HG02623 (cell line): ENCODE measurements around the gene DHX35.
"Not testable (repeated sequence)": the region's sequence is repeated elsewhere in the genome, so short reads cannot be mapped to it uniquely, and the experiment has no call there.

Source experiments
- ATAC-seq: cut with Tn5 transposase; IDR thresholded peaks from one replicate; pipeline ENCODE4 v1.9.1; 2021; ENCODE audit warnings: moderate library complexity; ENCODE audit not compliant: unreplicated experiment

DHX35 gene

DNA sequence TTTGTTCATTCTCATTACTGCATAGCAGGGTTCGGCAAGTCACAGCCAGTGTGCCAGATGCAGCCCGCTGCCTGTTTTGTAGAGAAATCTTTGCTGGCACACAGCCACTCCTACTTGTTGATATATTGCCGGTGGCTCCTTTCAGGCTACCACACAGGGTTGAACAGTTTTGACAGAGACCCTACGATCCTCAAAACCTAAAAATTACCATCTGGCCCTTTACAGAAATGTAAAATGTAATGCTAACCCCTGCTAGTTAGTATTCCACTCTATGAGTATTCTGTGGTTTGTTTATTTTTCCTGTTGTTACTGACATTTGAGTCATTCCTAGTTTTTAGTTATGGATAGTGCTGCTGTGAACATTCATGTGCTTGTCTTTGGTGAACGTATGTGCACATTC, 11.5 kb downstream of the DHX35 start:
- no peak for ATAC-seq

DNA sequence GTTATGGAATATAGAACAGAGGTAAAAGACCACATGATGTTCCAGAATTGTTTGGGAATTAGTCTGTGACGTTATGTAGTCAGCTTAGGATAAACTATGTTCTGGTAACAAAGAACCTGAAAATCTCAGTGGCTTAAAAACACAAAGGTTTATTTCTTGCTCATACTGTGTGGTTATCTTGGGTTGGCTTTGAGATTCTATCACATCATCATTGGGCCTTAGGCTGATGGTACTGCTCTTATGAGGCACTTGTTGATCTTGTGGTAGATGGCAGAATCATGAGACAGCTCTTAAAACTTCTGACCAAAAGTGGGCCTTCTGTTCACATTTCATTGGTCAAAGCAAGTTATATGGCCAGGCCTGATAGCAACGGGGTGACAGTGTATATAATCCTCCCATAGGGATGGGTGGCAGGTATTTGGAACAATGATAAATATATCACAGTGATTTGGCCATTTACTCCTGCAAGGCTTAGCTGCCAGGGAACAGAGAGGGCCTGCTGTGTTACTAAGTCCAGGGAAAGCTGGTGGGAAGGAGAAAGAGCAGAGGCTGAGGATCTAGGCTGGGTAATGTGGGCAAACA, 13.5 kb downstream of the DHX35 start:
- ATAC-seq, result no peak

DNA sequence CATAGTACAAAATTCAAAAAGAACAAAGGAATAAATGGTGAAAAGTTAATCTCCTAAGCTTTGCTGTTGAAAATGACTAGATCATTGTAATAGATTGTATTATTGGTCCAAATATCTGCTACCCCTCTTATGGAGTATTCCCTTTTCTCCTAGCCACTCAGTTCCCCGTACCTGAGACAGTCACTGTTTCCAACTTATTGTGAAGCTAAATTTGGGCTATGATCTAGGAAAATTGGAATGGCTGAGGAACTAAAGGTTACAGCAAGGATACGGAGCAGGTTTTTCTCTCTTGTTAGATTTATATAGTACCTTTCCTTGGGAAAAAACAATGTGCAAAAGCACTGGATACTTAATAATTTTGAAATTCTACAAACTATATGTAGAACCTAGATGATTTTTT, 17.3 kb downstream of the DHX35 start:
- ATAC-seq, result no peak

DNA sequence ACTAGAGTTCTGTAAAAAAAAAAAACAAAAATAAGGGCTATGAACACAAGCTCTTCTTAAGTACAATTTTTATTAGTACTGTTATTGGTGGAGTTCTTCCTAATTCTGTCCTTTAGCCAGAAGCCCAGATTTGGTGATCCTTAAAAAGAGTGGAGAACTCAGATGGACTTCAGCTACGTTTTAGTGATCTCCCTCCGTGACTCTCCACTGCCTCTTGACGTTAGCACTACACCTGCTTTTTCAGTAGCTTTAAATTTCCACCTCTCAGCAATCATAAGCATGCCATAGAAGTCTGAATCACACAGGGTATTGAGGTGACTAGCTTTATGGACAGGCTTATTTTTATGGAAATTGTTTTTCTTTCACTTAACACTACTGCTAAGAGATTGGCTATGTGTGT, 17.7 kb downstream of the DHX35 start:
- ATAC-seq, result no peak

DNA sequence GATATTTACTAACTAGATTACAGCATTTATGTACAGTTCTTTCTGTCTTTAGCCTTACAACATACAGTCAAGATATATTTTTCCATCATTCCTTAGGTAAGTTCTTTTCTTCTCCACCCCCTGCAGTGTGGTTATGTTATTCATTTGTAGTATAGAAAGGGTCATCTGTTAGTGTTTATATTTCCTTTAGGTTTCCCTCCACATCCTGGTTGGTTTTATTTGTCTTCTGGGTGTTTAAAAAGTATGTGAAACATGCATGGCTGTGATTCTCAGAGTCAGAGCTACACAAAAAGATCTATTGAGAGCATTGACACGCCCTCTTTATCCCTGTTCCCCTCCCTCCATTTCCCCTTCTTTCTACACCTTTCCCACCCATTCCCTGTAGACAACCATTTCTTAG, 20.1 kb downstream of the DHX35 start:
- ATAC-seq, result no peak

DNA sequence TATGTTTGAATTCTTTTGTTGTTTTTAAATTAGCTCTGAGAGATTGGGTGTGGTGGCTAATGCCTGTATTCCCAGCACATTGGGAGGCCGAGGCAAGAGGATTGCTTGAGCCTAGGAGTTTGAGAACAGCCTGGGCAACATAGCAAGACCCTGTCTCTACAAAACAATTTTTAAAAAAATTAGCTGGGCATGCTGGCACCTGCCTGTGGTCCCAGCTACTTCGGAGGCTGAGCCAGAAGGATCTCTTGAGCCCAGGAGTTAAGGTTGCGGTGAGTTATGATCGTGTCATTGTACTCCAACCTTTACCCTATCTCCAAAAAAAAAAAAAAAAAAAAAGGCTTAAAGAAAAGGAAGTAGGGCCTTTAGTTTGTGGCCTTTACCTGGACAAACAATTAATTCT, 22.9 kb downstream of the DHX35 start:
- ATAC-seq, result no peak

DNA sequence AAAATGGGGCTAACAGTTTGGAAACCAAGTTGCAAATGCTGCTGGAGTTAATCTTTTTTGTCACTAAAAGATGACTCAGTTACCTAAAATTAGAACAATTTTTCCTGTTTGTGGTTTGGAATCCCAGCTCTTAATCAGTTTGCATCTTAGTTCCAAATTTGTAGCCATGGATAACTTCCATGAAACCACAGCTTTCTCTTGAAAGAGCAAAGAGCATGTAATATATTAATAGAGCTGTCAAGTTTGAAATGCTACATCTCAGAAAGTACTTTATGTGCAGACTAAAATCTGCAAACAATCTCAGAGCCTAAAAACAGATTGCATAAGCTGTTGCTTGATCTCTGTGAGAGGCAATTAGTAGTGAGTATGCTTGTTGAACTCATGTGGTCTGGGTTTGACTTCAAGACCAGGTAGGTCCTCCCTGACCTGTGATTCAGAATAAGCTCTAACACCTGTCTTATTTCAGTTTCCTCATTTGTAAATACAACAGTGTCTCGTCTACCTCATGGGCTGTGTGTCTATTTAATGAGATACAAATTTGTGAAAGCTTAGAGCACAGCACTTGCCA, 23.5 kb downstream of the DHX35 start:
- no peak for ATAC-seq

DNA sequence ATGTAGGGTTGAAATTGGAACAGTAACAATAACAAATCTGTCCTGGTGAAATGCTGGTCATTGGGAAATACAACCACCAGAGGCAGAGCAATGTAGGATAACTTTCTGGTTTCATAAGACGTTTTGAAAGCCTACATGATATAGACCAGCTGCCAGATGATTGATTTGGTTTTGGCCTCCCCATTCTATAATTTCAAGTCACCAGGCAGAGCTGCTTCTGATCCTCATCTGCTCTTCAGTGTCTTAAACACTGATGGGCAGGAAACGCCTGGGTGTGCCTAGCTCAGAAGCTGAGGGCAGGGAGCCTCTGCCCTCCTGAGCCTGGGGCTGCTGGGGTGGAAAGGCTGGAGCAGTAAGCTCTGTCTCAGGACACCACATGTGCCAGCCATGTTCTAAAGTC, 24.5 kb downstream of the DHX35 start:
- ATAC-seq, result no peak

DNA sequence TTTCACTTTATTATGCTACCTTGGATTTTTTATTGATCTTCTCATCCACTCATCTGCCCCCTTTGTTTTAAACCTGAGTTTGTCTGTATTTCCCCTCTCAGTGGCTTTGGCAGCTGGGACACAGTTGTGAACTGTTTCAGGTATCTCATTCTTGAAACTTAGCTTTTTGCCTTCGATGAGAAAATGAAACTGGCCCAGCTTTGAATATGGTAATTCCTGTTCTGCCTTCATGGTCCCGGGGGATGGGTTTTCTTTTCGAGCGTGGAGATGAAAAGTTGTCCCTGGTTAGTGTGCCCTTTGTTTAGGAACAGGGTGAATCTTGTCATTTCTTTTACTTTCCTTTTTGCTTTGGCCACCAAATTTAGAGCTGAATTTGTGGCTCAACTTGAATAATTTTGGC, 25.6 kb downstream of the DHX35 start:
- ATAC-seq, result peak; percentile 70

DNA sequence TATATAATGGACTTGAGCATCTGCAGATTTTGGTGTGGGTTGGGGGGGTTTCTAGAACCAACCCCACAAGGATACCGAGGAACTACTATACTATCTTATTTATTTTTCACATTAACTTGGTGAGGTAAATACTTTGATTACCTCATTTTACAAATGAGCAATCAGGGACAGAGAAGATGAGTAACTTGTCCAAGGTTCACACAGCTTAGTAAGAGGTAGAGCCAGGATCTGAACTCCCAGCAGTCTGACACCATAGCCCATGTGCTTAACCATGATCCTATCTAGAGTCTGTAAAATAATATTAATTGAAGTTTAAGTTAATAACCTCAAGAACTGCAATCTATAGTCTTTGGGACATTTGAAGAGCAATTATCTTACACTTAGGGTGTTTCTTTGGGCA, 28.6 kb downstream of the DHX35 start:
- ATAC-seq, result no peak

DNA sequence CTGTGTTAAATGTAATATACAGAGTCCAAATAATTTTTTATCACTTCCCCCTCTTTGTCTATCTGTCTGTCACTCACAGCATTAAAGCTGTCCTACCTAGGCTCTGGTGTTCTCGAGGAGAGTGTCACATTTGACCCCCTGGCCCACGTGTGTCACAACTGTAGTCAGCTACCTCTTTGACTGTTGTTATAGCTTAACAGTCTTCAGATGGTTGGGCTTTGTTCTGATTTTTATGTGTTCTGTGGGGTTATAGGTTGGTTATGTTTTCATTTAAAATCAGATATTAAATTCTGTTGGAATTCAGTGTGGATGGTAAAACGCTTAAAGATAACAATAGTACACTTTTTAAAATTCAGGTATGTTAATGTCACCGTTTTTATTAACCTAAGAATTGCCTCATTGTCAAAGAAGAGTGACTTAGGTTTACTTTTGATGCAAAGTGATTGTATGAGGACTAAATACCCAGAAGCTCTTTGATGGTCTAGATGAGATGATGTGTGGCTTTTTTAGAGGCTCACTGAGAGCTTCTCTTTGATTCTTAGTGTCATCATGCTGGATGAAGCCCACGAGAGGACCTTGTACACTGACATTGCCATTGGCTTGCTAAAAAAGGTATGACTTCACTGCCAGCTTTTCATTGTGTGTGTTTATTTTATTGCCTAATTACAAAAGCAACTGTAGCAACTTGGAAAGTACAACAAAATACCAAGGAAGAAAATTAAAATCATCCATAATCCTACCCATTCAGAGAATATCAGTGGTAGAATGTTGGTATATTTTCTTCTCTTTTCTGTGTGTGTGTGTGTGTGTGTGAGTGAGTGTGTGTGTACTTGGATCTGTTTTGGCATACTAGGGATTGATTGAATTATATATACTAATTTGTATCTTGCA, 29.9 kb downstream of the DHX35 start:
- ATAC-seq, result no peak

DNA sequence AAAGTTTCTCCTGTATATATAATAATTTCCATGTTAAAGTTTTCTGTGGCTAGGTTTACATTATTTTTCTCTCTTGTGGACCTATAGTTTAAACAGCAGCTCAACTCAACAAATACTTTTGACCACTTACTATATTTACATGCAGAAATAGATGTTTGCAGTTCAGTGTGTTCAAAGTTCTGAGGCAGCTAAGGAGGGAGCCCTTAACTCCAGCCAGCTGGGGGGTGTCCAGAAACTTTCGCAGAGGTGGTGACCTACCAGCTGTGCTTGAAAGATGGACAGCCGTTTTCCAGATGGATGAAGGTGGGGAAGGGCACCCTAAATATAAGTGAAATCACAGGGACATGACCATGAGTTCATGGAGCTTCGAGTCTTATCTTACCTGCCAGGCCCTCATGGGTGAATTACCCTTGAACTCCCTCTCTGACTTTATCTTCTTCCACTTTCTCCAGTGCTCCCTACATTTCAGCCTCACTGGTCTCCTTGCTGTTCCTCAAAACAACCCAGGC, 33.4 kb downstream of the DHX35 start:
- ATAC-seq, result no peak

DNA sequence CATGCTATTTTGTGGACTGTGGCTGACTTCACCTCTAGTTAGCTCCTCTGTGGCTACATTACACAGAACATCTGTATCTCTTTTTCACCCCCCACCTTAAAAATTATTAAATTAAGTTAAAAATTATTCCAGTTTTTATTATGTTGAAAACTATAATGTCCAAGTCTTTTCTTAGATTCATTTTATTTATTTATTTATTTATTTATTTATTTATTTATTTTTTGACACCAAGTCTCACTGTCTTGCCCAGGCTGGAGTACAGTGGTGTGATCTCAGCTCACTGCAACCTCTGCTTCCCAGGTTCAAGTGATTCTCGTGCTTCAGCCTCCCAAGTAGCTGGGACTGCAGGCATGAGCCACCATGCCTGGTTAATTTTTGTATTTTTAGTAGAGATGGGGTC, 34.7 kb downstream of the DHX35 start:
- not testable (repeated sequence) for ATAC-seq

DNA sequence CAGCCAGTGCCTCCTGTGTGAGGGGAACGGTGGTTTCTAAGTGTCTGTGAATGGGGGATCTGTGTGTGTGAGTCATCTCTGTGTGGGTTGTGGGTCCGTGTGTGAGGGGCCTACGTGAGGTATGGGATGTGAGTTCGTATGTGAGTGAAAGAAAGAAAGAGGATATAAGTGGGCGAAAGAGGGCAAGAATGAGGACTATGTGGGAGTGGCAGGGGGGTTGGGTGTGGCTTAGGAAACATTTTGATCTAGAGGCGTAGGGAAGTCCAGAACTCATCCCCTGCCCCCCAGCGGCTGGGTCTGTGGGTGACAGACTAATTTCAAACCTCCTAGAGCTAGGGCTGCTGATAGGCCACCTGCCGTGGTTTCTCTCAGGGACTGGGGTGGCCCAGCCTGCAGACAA, 35.5 kb downstream of the DHX35 start:
- peak; percentile 87 for ATAC-seq

DNA sequence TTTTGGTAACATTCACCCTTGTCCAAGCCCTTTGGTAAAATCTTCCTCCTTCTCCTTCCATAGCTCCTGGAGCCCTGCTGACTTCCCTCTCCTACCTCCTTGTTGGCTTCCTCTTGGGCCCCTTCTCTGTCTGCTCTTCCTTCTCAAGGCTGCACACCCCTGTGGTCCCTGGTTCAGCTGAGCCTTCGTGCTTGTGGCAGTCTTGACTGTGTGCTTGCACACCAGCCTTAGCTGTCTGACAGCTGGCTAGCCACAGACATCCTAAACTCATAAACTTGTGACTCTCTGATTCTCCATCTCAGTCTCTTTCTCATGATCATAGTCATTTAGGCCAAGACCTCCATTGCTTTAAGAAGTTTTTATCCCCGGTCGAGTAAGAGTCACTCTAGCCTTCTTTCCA, 37.1 kb downstream of the DHX35 start:
- no peak for ATAC-seq

DNA sequence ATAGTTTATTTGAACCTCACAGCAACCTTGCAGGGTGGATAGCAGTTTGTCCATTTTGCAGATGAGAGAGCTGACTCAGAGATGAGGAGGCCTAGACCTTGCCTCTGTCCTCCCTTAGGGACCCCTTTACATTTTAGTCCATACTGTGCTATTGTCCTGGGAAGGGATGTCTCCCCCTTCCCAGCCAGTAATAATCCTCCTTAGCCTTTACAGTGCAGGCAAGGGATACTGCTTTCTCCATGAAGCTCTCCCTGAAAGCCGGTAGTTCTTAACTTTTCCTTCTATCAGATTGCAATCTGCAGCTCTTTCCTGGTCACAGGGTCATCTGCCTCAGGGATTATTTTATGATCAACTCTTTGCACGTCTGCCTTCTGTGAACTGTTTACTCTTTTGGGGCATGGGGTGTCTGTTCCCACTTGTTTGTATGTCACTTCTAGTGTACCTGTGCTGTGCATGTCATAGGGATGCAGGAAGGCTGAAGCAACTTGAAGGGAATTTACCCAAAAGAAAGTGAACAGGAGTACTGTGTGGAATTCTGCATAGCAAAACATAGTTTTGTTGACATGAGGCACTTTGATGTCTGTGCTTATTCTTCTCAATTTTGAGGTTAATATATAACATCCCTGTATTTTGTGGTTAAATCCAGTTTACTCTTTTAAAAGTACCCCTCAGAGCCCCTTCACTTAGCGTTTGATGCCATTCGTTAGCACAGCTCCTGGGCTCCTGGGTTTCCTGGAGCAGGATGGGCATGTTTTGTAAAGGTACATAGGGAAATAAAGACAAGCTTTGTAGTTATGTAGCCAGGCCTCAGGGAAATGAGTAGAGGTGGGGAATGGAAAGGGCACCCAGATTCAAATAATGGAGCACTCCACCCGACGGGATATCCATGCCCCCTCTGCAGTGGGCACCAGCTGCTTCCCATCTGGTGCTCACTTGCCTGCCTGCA, 38.1 kb downstream of the DHX35 start:
- no peak for ATAC-seq

DNA sequence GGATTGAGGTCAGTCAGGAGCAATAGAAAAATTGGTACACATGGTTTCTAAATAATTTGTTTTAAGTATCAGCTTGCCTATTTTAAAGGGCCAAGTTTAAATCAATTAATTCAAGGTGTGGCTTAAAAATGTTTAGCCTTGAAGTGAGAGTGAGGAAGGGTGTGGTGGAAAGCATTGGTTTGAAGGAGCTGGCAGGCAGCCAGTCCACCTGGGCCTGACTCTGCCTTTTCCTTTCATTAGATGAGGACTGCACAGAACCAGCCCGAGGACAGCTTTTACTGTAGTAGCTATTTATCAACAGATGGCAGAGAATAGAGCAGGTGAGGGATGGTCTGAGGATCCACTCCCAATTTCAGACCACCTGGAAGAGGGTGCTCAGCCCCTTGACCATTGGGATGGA, 42.4 kb downstream of the DHX35 start:
- ATAC-seq, result no peak

DNA sequence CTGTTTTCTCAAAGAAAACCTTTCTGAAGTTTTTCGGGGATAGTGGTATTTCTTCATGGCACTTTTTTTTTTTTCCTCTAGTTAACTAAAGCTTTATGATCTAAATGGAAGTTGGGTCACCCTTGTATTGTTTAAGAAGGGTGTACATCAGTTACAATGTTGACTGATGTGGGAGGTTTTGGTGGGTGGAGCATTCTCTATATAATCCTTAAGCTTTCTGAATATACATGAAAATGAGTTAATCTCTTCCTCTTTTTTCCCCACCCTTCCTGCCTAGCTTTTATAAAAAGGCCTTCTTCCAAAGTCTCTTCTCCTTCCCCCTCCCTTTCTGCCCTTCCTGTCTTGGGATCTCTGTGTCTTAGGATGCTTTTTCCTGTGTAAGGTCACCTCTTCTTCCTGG, 47.2 kb downstream of the DHX35 start:
- ATAC-seq, result no peak

DNA sequence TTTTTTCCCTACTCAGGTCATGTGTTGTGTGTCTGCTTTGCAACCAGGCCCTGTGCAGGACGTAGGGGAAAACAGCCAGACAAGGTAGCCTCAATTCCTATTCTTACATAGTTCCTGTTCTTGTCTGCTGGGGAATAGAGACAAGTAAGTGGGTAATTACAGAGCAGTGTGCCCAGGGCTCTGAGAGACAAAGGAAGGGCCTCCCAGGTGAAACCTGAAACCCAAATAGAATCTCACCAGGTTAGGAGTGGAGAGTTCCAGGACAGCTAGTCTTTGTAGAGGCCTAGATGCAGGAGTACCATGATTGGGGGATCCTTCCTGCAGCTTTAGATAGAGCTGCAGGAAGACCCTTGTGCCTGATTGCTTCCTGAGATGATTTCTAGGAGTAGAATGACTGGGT, 48.4 kb downstream of the DHX35 start:
- no peak for ATAC-seq

DNA sequence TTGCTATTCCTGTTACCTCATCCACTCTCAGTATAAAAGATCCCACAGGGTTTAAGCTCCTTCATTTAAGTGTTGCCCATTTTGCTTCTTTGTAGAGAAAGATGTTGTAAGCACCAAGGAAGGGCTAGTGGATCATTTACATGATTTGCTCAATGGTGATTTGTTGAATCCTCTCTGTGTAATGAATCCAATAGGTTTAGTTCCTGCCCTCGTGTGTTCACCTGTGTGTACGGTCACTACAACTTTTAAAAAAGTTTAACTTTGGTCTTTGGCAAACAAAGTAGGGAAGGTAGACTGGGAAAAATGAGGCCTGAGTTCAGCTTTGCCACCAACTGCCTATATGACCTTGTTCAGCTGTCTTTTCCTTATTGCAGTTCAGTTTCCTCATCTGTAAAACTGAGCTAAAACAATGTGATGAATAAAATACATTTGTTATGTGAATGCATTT, 51.5 kb downstream of the DHX35 start:
- ATAC-seq, result no peak

DNA sequence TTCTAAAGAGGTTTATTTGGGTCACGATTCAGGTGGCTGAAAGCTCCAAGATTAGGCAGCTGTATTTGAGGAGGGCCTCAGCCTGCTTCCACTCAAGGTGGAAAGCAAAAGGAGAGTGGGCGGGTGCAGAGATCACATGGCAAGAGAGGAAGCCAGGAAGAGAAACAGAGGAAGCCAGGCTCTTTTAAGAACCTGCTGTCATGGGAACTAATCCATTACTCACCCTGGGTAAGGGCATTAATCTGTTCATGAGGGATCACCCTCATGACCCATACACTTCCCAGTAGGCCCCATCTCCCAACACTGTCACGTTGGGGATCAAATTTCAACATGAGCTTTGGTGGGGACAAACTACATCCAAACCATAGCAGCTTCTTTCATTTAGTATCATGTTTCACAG, 53.9 kb downstream of the DHX35 start:
- no peak for ATAC-seq
